GM21390 (cell line): ENCODE data around the gene CBR4.
"Not testable (repeated sequence)": the region's sequence is repeated elsewhere in the genome, so short reads cannot be mapped to it uniquely, and the experiment has no call there.

ENCODE experiments used
- ATAC-seq: cut with Tn5 transposase; IDR thresholded peaks from one replicate; pipeline ENCODE4 v1.9.1; 2021; ENCODE audit not compliant: unreplicated experiment

CBR4 gene

DNA sequence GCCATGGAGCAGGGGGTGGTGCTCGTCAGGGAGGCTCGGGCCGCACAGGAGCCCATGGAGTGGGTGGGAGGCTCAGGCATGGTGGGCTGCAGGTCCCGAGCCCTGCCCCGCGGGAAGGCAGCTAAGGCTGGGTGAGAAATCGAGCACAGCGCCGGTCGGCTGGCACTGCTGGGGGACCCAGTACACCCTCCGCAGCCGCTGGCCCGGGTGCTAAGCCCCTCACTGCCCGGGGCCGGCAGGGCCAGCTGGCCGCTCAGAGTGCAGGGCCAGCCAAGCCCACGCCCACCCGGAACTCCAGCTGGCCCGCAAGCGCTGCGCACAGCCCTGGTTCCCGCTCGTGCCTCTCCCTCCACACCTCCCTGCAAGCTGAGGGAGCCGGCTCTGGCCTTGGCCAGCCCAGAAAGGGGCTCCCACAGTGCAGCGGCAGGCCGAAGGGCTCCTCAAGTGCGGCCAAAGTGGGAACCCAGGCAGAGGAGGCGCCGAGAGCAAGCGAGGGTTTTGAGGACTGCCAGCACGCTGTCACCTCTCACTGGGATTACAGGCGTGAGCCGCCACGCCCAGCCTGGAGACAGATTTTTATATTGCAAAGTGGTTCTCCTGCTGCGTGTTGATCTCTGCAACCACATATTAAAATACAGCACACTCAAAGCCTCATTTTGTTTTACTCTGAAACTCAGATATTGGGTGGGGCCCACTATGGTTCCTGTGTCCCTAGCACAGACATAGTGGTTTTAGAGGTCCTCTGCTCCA, 26.0 kb upstream of the CBR4 start:
- ATAC-seq, result not testable (repeated sequence)

DNA sequence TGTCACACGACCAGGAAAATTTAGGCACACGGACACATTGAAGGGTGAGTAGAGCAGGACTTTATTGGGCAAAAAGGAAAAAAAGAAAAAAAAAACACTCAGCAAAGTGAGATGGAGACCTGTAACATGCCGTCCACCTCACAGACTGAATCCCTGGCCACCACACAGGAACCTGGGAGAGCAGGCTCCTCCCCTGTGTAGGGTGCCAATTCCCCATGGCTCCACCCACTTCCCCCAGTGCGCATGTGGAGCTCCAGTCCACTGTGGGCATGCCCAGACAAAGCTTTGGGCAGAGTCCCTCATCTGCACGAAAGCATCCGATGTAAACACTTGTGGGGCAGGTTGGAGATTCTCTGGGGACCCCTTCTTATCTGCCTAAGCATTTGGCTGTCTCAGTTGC, 23.6 kb upstream of the CBR4 start:
- no peak for ATAC-seq

GRCh38 chr4:169032883-169033645, 23.0 kb upstream of the CBR4 start:
- ATAC-seq, result no peak

DNA sequence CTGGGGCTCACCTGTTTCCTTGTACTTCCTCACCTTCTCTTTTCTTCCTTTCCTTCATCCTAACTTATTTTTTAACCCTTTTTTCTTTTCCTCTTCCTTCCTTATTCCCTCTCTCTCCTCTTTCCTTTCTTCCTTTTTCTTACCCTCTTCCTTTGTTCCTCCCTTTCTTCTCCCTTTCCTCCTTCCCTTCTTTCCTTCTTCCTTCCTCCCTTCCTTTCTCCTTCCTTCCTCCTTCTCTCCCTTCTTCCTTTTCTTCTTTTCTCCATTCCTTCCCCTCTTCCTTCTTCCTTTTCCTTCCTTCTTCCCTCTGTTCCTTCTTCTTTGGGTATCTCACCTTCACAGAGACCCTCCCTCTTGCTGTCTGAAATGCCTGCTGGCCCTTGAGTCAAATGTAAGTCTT, 22.1 kb upstream of the CBR4 start:
- ATAC-seq, result no peak

GRCh38 chr4:169031392-169031791, 21.3 kb upstream of the CBR4 start:
- ATAC-seq, result no peak

- no peak for ATAC-seq
These were observed 20.5 kb upstream of the CBR4 start for GRCh38 chr4:169030562-169030982.

GRCh38 chr4:169029947-169030346, 19.9 kb upstream of the CBR4 start:
- no peak for ATAC-seq

DNA sequence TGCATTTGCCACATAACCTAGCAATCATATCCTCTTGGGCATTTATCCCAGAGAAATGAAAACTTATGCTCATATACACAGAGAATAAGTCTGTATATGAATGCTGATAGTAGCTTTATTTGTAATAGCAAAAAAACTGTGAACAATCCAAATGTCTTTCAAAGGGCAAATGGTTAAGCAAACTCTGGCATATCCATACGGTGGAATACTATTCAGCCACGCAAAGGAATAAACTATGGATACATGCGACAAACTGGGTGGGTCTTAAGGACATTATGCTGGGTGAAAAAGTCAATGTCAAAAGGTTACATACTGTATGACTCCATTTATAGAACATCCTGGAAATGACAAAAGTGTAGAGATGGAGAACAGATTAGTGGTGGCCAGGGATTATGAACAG, 17.6 kb upstream of the CBR4 start:
- no peak for ATAC-seq

DNA sequence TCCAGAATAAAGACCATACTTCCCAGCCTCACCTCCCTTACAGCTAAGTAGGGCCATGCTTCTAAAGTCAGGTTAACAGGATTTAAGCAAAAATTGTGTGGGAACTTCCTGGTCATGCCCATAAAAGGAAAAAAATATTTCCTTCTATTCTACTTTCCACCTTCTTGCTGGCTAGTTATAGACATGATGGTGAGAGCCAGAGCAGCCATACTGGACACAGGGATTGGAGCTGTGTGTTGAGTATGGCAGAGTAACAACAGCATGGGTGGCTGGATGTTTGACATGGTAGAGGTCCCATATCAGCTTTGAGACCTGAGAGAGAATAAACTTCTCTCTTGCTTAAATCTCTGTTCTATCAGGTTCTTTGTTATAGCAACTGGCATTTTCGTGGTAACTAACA, 15.1 kb upstream of the CBR4 start:
- peak; percentile 7 for ATAC-seq

DNA sequence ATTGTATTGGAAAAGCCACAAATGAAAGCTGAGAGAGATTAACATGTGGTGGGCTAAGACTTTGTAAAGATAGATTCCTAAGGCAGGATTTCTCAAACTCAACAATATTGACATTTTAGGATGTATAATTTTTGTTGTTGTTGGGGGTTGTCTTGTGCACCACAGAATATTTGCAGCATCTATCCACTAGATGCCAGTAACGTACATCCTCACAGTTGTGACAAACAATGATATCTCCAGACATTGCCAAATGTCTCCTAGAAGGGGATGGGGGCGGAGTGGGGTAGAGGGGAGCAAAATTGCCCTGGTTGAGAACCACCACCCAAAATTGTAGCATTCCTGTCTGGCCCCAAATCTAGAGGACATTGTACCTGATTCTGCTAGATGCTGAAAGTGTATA, 14.7 kb upstream of the CBR4 start:
- peak; percentile 84 for ATAC-seq

DNA sequence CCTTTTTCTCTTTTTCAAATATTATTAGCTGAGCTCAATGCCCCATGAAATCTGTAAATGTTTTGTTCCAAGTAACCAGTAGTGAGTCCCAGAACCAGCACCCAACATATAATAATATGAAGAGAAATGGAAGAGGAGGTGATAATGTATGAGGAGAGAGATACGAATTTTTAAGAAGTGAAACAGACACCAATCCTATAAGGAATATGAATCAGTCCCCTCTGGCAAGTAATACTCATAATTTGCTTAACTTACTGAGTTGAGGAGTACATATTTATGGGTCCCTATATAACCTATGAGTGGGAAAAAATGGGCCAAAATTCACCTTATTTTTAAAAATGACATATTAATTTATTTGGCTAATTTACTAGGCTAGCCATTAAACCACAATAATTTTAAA, 8.4 kb upstream of the CBR4 start:
- ATAC-seq, result no peak

GRCh38 chr4:169017971-169018370, 7.9 kb upstream of the CBR4 start:
- ATAC-seq, result no peak

DNA sequence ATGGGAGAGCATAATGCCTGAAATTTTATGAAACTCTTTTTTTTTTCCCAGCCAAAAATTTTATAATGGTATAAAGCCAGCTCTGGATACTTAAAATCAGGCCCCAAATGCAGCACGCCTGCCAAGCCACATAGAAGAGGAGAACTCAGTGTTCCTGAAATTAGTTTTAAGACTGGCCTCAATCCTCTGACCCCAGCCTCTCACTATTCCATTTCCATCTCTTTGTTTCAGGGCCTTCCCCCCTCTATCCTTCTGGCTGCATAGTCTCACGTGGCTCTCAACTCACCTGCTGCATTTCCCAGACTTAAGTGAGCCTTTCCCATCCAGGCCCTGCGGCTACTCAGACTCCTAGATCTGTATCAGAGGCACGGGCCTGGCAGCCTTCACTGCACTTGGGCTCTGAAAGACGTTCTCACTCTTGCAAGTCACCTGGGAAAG, 5.2 kb upstream of the CBR4 start:
- ATAC-seq, result no peak

DNA sequence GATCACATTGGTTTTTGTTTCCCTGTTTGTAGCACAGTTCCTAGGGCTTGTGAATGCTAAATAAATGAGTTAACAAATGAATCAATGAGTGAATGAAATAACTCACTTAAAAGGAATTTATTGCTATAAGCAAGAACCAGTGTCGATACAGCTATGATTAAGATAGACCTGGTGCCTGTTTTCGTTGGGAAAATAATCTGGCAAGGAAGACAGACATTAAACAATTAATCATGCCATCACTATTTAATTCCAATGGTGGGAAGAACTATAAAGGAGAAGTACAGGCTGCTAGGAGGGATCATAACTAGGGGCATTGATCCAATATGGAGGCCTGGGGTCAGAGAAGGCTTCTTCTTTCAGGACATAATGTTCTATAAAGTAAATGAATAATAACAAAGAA, 4.5 kb upstream of the CBR4 start:
- no peak for ATAC-seq

DNA sequence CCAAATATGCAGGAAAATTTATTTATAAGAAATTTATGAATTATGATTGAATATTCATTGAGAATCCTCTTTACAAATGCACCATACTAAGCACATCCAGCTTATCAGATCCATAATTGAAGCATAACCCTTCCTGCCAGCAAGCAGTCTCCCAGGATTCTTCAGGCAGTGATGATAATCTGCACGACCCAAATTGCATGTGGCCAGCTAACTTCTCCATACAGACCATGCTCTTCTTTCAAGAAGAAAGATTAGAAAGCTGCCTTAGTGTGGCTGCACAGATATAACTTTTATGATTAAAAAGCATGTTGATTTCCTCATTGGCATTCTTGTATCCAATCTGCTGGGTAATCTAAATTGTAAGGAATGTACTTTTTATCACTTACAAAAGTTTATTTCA, 3.3 kb upstream of the CBR4 start:
- no peak for ATAC-seq

GRCh38 chr4:169012049-169012448, 2.0 kb upstream of the CBR4 start:
- ATAC-seq, result no peak

- peak; percentile 37 for ATAC-seq
These were observed 550 bp downstream of the CBR4 start for GRCh38 chr4:169009286-169010124.

GRCh38 chr4:169005453-169006099, 4.5 kb downstream of the CBR4 start:
- no peak for ATAC-seq

DNA sequence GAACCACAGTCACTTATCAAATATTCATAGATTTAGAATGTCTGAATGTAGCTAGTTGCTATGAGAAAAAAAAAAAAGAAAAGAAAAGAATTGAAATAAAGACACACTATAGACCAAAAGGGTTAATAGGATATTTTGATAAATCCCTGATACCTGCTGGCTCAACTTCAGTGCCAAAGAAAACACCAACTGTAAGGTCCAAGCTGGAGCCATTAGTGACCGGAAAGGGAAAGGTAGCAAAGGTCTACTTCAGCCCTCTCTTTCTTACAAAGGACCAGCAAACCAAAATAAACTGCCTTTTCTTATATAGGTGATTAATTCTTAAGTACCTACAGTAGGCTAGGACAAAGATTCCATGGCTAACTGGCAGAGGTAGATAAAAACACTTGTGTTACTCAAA, 9.7 kb downstream of the CBR4 start:
- ATAC-seq, result no peak

DNA sequence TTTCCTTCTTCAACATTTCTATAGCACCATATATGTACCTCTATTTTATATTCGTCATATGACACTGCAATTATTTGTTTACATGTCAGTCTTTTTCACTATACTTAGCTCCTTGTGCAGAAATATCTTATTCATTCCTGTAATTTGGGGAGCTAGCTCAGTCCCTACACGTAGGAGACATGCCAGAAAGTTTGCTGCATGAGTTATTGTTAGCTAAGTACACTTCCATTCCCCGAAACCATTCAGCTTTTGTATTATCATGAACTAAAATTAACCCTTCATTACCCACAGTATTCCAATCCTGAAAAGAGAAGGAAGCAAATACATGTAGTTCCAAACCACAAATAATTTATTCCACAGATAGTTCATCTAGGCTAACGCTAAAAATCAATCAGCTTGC, 10.2 kb downstream of the CBR4 start:
- no peak for ATAC-seq

GRCh38 chr4:168998596-168998995, 11.5 kb downstream of the CBR4 start:
- ATAC-seq, result no peak
